Activated CD4-positive, alpha-beta T cell treated with anti-CD3 and anti-CD28 coated beads, Interleukin-2, amount 50 U/mL, for 48 hours (primary cell): ENCODE measurements around the gene DBN1.
"Not testable (repeated sequence)": the region's sequence is repeated elsewhere in the genome, so short reads cannot be mapped to it uniquely, and the experiment has no call there.

Source experiments
- DNase-seq, 2 experiments: peaks; one replicate each; pipeline ENCODE4 v3.0.0-alpha.2; 2020

The DBN1 gene

DNA sequence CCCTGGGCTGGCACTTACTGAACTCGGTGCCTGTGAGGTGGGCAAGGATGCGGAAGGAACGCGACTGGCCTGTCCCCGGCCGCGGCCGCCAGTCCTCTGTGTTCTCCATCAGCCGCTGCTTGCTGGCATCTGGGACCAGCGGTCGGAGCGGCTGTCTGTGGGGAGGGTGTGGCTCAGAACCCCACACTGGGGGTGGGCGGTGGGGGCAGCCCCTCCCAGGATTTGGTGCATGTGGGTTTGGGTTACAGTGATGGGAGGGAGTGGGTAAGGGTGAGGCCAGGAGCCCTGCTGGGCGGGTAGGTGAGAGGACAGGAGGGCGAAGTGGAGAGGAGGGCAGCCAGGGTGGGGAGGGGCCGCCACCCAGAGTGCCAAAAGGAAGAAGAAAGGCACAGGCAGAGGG lies 17.6 kb upstream of the DBN1 start:
- no peak for DNase-seq

DNA sequence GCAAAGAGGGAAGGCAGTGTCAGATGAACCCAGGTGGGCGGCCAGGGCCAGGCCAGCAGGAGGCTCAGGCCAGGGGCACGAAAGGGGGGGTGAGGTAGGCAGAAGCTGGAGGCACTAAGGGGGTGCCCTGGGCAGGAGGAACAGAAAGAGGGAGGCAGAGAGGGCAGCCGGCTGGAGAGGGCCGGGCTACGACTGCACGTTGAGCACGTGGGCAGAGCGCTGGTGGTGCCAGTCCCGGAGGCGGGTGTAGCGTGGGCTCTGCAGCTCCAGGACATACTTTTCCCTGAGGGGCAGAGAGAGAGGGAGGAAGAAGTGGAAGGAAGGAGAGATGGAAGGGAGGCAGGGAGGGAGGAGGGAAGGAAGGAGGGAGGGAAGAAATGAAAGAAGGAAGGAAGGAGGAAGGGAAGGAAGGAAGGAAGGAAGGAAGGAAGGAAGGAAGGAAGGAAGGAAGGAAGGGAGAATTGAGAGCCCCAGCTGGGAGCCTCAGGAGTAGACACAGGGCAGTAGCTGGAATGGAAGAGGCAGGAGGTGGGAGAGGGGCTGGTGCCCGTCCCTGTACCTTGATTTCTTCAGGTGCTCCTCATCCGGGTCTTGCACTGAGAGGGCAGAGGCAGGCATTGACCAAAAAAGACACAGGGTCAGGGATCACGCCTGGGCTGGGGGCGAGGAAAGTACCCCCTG lies 17.0 kb upstream of the DBN1 start:
- no peak for DNase-seq

GRCh38 chr5:177489119-177489716 lies 15.8 kb upstream of the DBN1 start:
- no peak for DNase-seq

DNA sequence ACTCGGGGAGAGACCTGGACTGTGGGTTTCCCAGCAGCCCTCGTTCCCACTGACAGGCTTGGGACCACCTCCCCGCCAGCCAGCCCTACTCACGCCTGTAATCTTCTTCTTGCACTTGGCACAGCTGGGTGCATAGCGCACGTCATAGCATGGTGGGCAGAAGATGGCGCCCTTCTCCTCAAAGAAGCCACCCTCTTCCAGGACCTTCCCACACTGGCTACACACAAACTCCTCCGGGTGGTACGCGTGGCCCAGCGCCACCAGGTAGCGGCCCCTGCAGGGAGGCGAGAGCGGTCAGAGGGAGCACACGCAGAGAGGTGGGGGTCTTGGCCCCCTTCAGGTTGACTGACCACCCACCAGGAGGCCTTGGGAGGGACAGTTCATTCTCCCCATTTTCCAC lies 14.5 kb upstream of the DBN1 start:
- DNase-seq: no peak

GRCh38 chr5:177487144-177487543 lies 13.7 kb upstream of the DBN1 start:
- DNase-seq: no peak

DNA sequence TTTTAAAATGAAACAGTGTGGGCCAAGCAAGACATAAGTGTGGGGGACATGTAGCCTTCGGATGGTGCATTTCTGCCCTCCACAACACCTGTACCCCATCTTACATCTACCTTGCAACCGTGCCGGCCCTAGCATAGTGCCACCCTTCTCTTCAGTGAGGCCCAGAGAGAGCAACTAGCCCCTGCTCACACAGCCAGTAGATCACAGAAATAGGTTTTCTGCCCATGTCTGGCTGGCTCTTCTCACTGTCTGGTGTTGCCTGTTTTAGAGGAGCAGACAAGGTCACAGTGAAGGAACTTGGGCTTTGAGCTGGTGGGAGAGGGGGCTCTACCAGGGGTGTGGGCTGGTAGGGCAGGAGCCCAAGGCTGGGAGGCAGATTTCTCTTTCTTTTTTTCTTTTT lies 12.8 kb upstream of the DBN1 start:
- DNase-seq: no peak

GRCh38 chr5:177485753-177486152 lies 12.3 kb upstream of the DBN1 start:
- DNase-seq: not testable (repeated sequence)

- no peak for DNase-seq
Observed at GRCh38 chr5:177484902-177485549, 11.6 kb upstream of the DBN1 start.

GRCh38 chr5:177483994-177484901 lies 10.8 kb upstream of the DBN1 start:
- DNase-seq: no peak

GRCh38 chr5:177483042-177483441 lies 9.6 kb upstream of the DBN1 start:
- DNase-seq: no peak

DNA sequence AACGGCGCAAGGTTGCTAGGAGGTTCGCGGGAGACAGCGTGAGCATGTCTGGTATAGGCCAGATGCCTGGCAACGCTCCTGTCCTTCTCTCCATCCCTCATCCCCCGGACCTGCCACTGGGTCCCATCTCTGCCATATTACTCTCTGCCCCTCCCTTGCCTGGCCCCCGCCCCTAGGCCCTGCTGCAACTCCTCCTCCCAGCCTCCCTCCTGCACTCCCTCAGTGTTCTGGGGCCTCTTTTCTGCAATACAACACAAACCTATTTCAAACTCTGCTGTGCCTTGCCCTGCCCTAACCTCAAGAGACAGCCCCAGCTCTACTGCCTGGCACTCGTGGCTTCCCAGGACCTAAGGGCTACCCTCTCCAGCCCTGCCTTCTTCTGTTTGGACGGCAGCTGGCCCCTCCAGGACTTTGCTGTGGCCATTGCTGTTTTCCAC lies 8.9 kb upstream of the DBN1 start:
- DNase-seq: no peak

- DNase-seq: no peak
Observed at GRCh38 chr5:177479774-177480173, 6.3 kb upstream of the DBN1 start.

- DNase-seq: no peak
Observed at GRCh38 chr5:177478711-177479646, 5.5 kb upstream of the DBN1 start.

GRCh38 chr5:177477701-177478477 lies 4.5 kb upstream of the DBN1 start:
- no peak for DNase-seq

- DNase-seq: no peak
Observed at GRCh38 chr5:177476531-177477233, 3.2 kb upstream of the DBN1 start.

- DNase-seq: no peak
Observed at GRCh38 chr5:177475563-177476427, 2.4 kb upstream of the DBN1 start.

DNA sequence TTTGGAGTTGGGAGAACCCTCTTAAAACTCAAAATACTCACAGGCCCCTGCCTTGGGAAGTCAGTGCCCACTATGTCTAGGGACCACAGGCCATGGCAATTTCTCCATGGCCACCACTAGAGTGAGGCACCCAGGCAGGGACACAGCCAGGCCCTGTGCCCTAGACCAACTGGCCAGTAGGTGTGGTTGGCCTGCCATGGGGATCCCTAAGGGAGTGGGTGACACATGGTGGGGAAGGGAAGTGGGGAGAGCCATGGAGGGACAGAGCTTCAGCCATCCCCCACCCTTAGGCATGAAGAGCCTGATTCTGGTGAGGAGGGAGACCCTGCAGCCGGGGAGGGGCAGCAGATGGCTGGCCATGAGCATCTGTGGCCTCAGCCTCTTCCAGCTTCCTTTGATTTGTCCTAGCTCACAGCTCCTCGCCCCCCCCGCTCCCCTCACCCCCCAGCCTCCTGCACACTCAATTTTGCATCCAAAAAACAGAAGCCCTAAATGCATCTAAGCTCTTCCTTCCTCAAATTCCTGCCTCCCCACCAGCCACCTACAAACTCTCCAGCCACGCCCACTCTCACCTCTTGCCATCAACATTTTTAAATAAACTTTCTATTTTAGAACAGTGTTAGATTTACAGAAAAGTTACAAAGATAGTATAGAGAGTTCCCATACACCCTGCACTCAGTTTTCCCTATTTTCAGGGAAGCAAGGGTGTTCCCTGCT lies 1.6 kb upstream of the DBN1 start:
- DNase-seq: no peak

- no peak for DNase-seq
Observed at GRCh38 chr5:177474002-177474476, 605 bp upstream of the DBN1 start.
